Measurements from ENCODE around the gene FAM237B.

FAM237B gene

DNA sequence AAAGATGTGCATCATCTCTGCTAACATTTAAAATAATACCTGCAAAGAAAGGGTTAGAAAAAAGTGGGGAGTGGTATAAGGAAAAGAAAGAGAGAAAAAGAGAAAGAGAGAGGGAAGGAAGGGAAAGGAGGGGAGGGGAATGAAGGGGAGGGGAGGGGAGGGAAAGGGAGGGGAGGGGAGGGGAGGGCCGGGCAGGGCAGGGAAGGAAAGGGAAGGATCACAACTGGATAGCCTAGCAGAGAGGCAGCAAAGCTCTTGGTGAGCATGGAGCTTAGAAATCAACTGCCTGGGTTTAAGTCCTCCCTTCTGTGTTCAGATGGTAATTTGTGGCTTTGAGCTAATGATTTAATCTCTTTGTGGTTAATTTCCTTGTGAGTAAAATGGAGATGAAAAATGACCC lies 5.4 kb upstream of the FAM237B start:
- Mint-ChIP-seq H3K27me3 (ENCODE audit: low read depth) (peaks cover 41% of the 10 kb centered on the region), H3K4me3 (no peak overlapping the region), H3K36me3 (ENCODE audit: low read depth) (no peaks in the 10 kb centered on the region), H3K27ac (no peak overlapping the region), H3K4me1 (peaks cover 3% of the 10 kb centered on the region), H3K9me3 (no peaks in the 10 kb centered on the region)
- no peak for TF ChIP-seq CTCF (IDR thresholded peaks at IDR 0.05; ENCODE audit: unreplicated experiment in 3 of 3)

GRCh38 chr7:90322837-90323236 lies 1.7 kb upstream of the FAM237B start:
- no peak for TF ChIP-seq CTCF (IDR thresholded peaks at IDR 0.05; ENCODE audit: unreplicated experiment in 3 of 3)
- H3K4me3 Mint-ChIP-seq, result no peak overlapping the region
- no peaks in the 10 kb centered on the region for H3K36me3 Mint-ChIP-seq (ENCODE audit: low read depth)
- H3K27me3 Mint-ChIP-seq (ENCODE audit: low read depth), result peaks cover 66% of the 10 kb centered on the region
- no peaks in the 10 kb centered on the region for H3K9me3 Mint-ChIP-seq
- H3K27ac Mint-ChIP-seq, result no peak overlapping the region
- peaks cover 5% of the 10 kb centered on the region for H3K4me1 Mint-ChIP-seq

GRCh38 chr7:90320418-90320800 lies 695 bp downstream of the FAM237B start:
- no peaks in the 10 kb centered on the region for H3K36me3 Mint-ChIP-seq (ENCODE audit: low read depth)
- peaks cover 5% of the 10 kb centered on the region for H3K4me1 Mint-ChIP-seq
- peaks cover 76% of the 10 kb centered on the region for H3K27me3 Mint-ChIP-seq (ENCODE audit: low read depth)
- H3K9me3 Mint-ChIP-seq, result no peaks in the 10 kb centered on the region
- peak overlapping the region; percentile 65 to 69 (median 68) for H3K4me3 Mint-ChIP-seq
- TF ChIP-seq CTCF (IDR thresholded peaks at IDR 0.05; ENCODE audit: unreplicated experiment in 3 of 3), result no peak
- H3K27ac Mint-ChIP-seq, result no peak overlapping the region

DNA sequence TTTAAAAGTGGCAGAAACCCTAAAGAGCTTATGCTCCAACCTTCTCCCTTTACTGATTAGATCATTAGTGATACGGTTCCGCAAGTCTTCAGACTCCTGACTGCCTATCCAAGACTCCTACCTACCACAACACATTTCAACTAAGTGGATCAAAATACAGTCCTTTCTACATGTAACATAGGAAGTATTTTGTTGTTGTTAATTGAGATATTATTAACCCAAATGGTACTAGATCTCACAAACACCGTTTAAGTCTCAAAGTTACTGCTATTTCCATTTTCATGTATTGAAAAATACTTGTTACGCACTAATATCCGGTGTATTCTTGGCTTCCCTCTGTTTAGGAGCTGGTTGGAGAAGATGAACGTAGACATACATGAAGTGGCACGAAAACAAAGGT lies 1.1 kb downstream of the FAM237B start:
- Mint-ChIP-seq H3K27ac (no peak overlapping the region), H3K4me3 (peak overlapping the region; percentile 65 to 69 (median 68)), H3K27me3 (ENCODE audit: low read depth) (peaks cover 72% of the 10 kb centered on the region), H3K36me3 (ENCODE audit: low read depth) (no peaks in the 10 kb centered on the region), H3K4me1 (peaks cover 5% of the 10 kb centered on the region), H3K9me3 (no peaks in the 10 kb centered on the region)
- TF ChIP-seq CTCF (IDR thresholded peaks at IDR 0.05; ENCODE audit: unreplicated experiment in 3 of 3), result no peak

DNA sequence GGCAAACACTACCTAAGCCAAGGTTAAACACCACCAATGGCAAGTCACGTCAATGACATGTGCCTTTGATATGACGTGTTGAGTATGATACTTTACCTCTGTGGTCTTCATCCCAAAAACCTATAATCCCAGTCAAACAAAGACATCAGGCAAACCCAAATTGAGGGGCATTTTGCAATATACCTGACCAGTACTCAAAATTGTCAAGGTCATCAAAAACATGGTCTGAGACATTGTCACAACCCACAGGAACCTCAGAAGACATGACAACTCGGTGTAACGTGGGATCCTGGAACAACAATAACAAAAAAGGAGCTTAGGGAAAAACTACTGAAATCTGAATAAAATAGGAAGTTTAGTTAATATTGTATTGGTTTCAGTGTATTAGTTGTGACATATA lies 7.2 kb downstream of the FAM237B start:
- H3K36me3 Mint-ChIP-seq (ENCODE audit: low read depth), result no peaks in the 10 kb centered on the region
- no peak overlapping the region for H3K4me3 Mint-ChIP-seq
- TF ChIP-seq CTCF (IDR thresholded peaks at IDR 0.05; ENCODE audit: unreplicated experiment in 3 of 3), result no peak
- H3K27ac Mint-ChIP-seq, result no peak overlapping the region
- peaks cover 18% of the 10 kb centered on the region for H3K27me3 Mint-ChIP-seq (ENCODE audit: low read depth)
- no peaks in the 10 kb centered on the region for H3K4me1 Mint-ChIP-seq
- H3K9me3 Mint-ChIP-seq, result no peaks in the 10 kb centered on the region

DNA sequence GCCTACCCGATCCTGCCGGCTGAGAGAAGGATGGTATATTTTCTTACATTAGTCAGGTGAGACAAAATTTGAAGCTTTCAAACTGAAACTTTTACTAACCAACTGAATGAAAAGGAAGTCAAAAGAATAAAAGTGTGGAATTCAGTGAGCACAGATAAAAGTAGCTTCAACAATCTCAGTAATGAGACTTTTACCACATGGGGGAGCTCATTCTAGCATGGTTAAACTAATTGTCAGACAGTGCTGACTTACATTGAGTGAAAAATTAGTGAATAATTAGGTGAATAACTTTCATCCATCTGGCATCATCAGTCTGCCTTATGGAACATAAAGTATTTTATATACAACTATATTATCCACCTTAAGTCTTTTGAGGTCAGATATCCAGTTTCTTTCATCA lies 8.4 kb downstream of the FAM237B start:
- peaks cover 11% of the 10 kb centered on the region for H3K27me3 Mint-ChIP-seq (ENCODE audit: low read depth)
- H3K4me3 Mint-ChIP-seq, result no peak overlapping the region
- H3K4me1 Mint-ChIP-seq, result no peaks in the 10 kb centered on the region
- no peaks in the 10 kb centered on the region for H3K36me3 Mint-ChIP-seq (ENCODE audit: low read depth)
- TF ChIP-seq CTCF (IDR thresholded peaks at IDR 0.05; ENCODE audit: unreplicated experiment in 3 of 3), result peak in 1 of 3 experiments; percentile 11
- H3K9me3 Mint-ChIP-seq, result no peaks in the 10 kb centered on the region
- no peak overlapping the region for H3K27ac Mint-ChIP-seq

Data from nephron (organoid).